HUES64 (cell line): ENCODE results near the gene CEP85L.

Experiments used
- H3K27ac ChIP-seq: 2 replicates; pipeline ENCODE4 v1.7.0; 2013; ENCODE audit warnings: low read depth, low read length, inconsistent platforms
- H3K27me3 ChIP-seq: 2 replicates; pipeline ENCODE4 v1.6.1; 2013; ENCODE audit warnings: mild to moderate bottlenecking, low read length; ENCODE audit not compliant: insufficient read depth
- H3K36me3 ChIP-seq: 2 replicates; pipeline ENCODE4 v1.6.1; 2013; ENCODE audit warnings: mild to moderate bottlenecking, low read length; ENCODE audit not compliant: insufficient read depth
- H3K4me1 ChIP-seq: 2 replicates; pipeline ENCODE4 v1.6.1; 2013; ENCODE audit warnings: mild to moderate bottlenecking, low read length, moderate library complexity; ENCODE audit not compliant: insufficient read depth
- H3K4me3 ChIP-seq: 2 replicates; pipeline ENCODE4 v1.5.1; 2013; ENCODE audit warnings: mild to moderate bottlenecking, low read length, moderate library complexity
- H3K9ac ChIP-seq: 2 replicates; pipeline ENCODE4 v1.6.1; 2013; ENCODE audit warnings: mild to moderate bottlenecking, low read depth, low read length
- H3K9me3 ChIP-seq: 2 replicates; pipeline ENCODE4 v1.6.1; 2013; ENCODE audit warnings: low read depth, low read length; ENCODE audit not compliant: insufficient read depth
- WGBS: fragments of 150-250, 120-280 bp; methylation state at CpG from one replicate; pipeline ENCODE4 v1.1.7; 2013; ENCODE audit warnings: missing lambda C conversion rate; 5-methylcytosine and 5-hydroxymethylcytosine counted together

CEP85L gene

DNA sequence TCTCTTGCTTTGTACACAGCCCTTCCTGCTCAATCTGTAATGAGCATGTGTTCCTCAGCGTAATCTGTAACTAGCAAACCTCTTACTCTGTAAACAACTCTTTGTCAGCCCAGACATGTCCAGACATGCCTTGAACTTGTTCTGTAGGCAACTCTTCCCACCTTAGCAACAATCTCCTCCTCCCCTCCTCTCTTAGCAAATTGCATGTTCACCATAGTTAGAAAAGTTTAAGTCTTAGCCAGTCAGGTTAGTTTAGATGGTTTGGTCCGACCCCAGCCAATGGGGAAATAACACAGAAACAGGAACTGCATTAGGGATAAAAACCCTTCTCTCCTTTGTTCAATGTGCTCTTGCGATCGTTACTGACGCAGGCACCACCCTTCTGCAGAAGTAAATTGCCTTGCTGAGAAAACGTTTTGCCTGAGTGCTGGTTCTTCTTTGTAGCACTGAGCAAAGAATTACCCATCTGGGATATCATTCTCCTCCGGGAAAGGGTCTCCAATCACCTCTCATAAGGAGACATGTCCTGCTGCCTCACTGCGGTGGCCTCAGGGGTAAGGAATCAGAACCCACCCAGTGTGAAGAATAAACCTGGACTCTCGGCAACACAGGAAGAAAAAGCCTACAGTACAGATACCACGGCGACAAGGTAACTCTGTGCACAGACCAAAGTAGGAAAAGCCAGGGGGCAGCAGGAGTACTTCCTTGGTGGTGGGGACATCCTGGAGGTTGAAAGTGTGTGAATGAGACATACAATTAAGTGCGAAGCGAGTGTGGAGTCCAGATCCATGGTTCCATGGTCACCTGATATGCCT is 77.1 kb downstream of the CEP85L start:
- Histone ChIP-seq H3K9me3 (peaks cover 63% of the 10 kb centered on the region), H3K9ac (no peak overlapping the region), H3K36me3 (peaks cover 10% of the 10 kb centered on the region), H3K27ac (no peak overlapping the region), H3K27me3 (no peaks in the 10 kb centered on the region), H3K4me3 (no peak overlapping the region), H3K4me1 (no peaks in the 10 kb centered on the region)
- WGBS: 96% methylated on average over 13 of the region's 13 CpGs

DNA sequence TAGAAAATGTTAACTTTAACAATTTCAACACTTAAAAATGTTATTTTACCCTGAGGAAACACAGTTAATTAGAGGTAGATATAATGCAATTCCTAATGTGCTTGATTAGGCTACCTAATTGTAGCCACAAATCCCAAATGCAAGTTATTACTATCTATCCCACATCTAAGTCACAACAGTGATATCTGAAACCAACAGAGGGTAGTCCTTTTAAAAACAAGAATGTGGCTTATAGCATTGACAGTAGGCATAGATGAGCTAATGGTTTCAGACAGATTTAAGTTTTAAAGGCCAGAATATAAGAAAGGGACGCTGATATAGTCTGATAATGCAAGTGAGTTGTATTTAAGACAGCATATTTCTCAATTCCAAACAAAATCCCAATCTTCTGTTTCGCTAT is 80.3 kb downstream of the CEP85L start:
- H3K4me3 ChIP-seq: no peak overlapping the region
- H3K4me1 ChIP-seq: no peaks in the 10 kb centered on the region; the same call in 1 of the 2 replicates
- peaks cover 10% of the 10 kb centered on the region for H3K36me3 ChIP-seq
- H3K9ac ChIP-seq: no peak overlapping the region
- H3K27ac ChIP-seq: no peak overlapping the region
- no peaks in the 10 kb centered on the region for H3K27me3 ChIP-seq
- peaks cover 33% of the 10 kb centered on the region for H3K9me3 ChIP-seq
- 89% methylated on average over 1 of the region's 2 CpGs for WGBS

DNA sequence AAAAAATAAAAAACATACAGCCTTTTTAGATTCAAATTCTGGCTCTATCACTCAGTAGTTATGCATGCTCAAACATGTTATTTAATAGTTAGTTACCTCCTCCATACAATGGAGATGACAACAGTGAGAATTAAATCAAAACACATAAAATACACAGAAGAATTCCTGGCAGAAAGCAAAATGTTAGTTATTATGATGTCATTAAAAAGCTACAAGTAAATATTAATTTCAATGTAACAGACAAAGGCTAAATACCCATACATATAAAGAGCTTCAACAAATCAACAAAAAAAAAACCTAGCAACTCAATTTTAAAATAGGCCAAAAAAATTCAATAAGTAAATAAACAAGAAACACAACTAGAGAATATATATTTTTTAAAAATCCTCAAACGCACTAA is 81.9 kb downstream of the CEP85L start:
- no peak overlapping the region for H3K4me3 ChIP-seq
- H3K9me3 ChIP-seq: peaks cover 17% of the 10 kb centered on the region
- H3K9ac ChIP-seq: no peak overlapping the region
- 0 out of 2 replicates have a peak, but pooled peaks cover 7% of the 10 kb centered on the region for H3K36me3 ChIP-seq
- peaks cover 4% of the 10 kb centered on the region; the same call in 1 of the 2 replicates for H3K4me1 ChIP-seq
- no CpG with 5 or more reads among the region's 1 CpG for WGBS
- no peaks in the 10 kb centered on the region for H3K27me3 ChIP-seq
- no peak overlapping the region for H3K27ac ChIP-seq

DNA sequence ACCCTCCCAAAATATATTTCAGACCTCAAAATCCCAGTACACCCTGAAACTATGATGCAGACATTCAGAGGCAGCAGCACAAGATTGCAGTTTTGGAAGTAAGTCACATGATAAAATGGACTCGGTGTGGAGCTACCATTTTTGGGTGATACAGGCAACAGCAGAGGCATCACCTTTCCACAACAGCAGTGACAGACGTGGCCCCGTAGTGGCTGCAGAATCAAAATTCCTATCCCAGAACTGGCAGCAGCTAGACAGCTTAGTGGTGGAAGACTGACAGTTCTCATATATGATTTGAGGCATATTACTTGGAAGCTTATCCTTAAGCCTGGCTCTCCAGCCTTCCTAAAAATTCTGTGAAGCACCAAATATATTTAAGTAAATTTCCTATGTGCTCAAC is 83.4 kb downstream of the CEP85L start:
- Histone ChIP-seq H3K4me1 (peaks cover 4% of the 10 kb centered on the region; the same call in 1 of the 2 replicates), H3K36me3 (no peaks in the 10 kb centered on the region), H3K27ac (no peak overlapping the region), H3K27me3 (no peaks in the 10 kb centered on the region), H3K4me3 (no peak overlapping the region), H3K9me3 (peaks cover 1% of the 10 kb centered on the region), H3K9ac (no peak overlapping the region)
- 88% methylated on average over 3 of the region's 3 CpGs for WGBS

DNA sequence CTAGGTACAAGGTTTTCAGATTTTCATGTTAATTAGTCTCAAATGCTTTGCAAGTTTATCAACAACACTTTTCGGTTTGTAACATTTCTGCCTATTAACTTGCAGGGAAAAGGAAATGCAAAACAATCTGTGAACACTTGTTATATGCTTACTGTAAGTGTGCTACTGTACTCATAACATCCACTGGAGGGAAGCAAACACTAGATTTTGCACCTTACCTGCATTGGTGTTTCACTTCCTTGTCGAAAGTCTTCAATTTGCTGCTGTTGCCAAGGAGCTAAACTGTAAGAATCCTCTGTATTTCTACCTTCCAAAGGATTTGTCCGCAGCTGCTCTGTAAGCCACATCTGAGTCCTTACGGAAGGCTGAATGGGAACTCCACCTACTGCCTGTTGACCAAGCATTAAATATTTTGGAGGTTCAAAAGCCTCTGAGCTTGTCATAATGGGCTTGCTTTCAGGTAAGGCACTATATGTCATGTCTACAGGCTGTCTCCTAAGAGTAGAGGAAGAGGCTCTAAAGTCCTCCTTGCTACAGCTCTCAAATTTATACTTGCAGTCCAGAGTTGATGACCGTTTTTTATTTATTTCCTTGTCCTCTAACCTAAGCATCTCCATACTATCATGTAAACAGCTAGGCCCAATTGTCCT is 86.0 kb downstream of the CEP85L start:
- Histone ChIP-seq H3K4me1 (peaks cover 4% of the 10 kb centered on the region; the same call in 1 of the 2 replicates), H3K9me3 (no peaks in the 10 kb centered on the region), H3K9ac (no peak overlapping the region), H3K27me3 (no peaks in the 10 kb centered on the region), H3K36me3 (no peaks in the 10 kb centered on the region), H3K4me3 (no peak overlapping the region), H3K27ac (no peak overlapping the region)
- WGBS: 77% methylated on average over 5 of the region's 5 CpGs

DNA sequence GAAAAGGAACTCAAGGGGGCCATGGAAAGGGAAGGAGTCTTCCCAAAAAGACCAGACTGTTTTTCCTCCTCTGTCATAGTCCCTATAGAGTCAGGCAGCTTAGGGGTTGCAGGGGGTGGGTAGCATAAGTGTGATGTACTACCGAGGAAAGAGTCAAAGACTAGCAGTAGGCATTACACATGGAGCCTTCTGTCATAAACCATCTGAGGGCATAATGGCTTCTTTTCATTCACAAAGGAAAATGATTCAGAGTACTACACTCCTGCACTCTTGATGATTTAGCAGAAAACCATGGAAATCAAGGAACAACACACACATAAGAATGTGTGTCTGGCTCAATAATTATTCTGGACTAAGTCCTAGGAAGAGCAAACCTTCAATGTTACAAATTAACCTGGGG is 88.4 kb downstream of the CEP85L start:
- Histone ChIP-seq H3K9ac (no peak overlapping the region), H3K4me3 (no peak overlapping the region), H3K27ac (no peak overlapping the region), H3K4me1 (peaks cover 4% of the 10 kb centered on the region; the same call in 1 of the 2 replicates), H3K27me3 (no peaks in the 10 kb centered on the region), H3K36me3 (no peaks in the 10 kb centered on the region), H3K9me3 (no peaks in the 10 kb centered on the region)
- WGBS: 100% methylated on average over 1 of the region's 1 CpG

DNA sequence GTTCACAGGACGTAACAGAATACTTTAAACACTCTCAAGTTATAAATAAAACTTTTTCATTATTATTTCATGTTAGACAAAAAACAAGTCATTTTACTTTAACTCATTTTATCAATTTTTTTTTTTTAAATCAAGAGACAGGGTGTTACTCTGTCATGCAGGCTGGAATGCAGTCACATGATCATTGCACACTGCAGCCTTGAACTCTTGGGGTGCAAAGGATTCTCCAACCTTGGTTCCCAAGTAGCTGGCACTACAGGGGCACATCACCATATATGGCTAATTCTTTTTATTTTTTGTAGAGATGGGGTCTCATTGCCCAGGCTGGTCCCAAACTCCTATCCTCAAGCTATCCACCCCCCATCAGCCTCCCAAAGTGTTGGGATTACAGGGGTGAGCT is 89.1 kb downstream of the CEP85L start:
- Histone ChIP-seq H3K27ac (no peak overlapping the region), H3K36me3 (no peaks in the 10 kb centered on the region), H3K9me3 (no peaks in the 10 kb centered on the region), H3K9ac (no peak overlapping the region), H3K27me3 (no peaks in the 10 kb centered on the region), H3K4me1 (peaks cover 4% of the 10 kb centered on the region; the same call in 1 of the 2 replicates), H3K4me3 (no peak overlapping the region)
- WGBS: 100% methylated on average over 1 of the region's 1 CpG

DNA sequence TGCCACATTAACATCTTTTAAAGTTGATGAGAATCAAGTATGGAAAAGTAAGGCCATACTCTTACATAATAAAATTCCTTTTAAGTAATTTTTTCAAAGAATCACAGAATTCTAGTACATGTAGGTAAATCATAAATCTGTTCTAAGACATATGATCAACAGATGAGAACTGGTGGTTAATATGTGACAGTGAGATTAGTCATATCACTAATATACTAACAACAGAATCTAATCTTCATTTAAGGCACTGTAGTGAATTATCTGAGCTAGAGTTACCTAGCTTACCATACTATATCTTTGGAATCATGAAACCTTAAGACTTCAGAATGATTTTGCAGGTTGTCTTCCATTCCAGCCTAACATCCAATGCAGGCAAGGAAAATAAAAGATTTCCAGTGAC is 91.7 kb downstream of the CEP85L start:
- Histone ChIP-seq H3K36me3 (no peaks in the 10 kb centered on the region), H3K9me3 (no peaks in the 10 kb centered on the region), H3K9ac (no peak overlapping the region), H3K4me3 (no peak overlapping the region), H3K4me1 (no peaks in the 10 kb centered on the region), H3K27me3 (no peaks in the 10 kb centered on the region), H3K27ac (no peak overlapping the region)

DNA sequence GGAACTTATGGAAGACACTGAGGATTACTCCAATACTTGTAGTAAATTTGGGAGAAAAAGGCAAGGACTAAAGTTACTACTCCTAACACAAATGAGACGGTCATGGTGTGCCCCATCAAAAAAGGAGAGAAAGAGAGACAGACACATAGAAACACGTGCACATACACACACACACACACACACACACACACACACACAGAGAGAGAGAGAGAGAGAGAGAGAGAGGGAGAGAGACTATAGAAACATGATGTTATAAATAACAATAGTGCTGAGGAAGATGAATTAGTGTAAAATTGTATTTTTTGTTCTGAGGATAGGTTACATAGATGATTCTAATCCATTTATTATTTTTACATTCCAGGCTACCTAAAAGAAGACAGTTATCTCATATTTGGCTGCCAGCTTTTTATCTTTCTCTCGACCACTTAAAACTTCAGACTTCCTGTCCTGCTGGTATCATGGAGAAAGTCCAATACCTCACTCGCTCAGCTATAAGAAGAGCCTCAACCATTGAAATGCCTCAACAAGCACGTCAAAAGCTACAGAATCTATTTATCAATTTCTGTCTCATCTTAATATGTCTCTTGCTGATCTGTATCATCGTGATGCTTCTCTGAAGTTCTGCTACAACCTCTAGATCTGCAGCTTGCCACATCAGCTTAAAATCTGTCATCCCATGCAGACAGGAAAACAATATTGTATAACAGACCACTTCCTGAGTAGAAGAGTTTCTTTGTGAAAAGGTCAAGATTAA is 92.8 kb downstream of the CEP85L start:
- Histone ChIP-seq H3K4me3 (no peak overlapping the region), H3K9ac (no peak overlapping the region), H3K27ac (no peak overlapping the region), H3K36me3 (no peaks in the 10 kb centered on the region), H3K4me1 (no peaks in the 10 kb centered on the region), H3K9me3 (no peaks in the 10 kb centered on the region), H3K27me3 (no peaks in the 10 kb centered on the region)
- 93% methylated on average over 4 of the region's 6 CpGs for WGBS

DNA sequence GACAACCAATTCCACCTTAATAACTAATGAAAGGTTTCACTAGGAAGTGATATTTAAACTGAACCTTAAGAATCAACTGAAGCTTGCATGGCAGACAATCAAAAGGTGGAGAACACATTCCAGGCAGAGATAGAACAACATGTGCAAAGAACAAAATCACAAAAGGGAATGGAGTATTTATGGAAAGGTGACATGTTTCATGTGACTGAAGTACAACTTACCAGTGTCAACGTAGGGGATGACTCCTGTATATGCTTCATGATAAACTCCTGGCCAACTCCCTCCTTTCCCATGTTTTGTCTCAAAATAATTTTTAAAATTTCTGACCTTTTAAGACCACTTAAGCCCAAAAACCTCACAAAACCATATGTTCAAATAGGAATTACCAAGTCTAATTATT is 96.7 kb downstream of the CEP85L start:
- H3K27me3 ChIP-seq: no peaks in the 10 kb centered on the region
- H3K9me3 ChIP-seq: no peaks in the 10 kb centered on the region
- no peaks in the 10 kb centered on the region for H3K4me1 ChIP-seq
- WGBS: 42% methylated on average over 1 of the region's 1 CpG
- H3K4me3 ChIP-seq: no peak overlapping the region
- no peaks in the 10 kb centered on the region for H3K36me3 ChIP-seq
- H3K27ac ChIP-seq: no peak overlapping the region
- H3K9ac ChIP-seq: no peak overlapping the region

DNA sequence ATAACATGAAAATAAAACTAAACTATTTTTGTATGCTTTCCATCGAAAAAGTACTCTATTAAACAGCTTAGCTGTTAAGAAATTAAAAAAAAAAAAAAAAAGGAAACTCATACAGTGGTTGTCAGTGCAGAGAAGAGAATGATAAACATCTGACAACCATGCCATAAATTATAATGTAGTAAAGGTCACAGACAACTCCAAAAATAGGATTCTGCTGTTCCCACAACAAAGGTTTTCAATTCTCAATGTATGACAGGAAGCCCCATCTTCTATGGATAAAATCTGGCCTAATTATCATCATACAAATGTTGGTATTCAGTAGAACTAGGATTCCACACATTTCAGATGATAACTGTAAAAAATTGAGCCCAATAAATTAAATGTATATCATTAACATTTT is 98.3 kb downstream of the CEP85L start:
- no peaks in the 10 kb centered on the region for H3K4me1 ChIP-seq
- H3K4me3 ChIP-seq: no peak overlapping the region
- no peaks in the 10 kb centered on the region for H3K27me3 ChIP-seq
- H3K9ac ChIP-seq: no peak overlapping the region
- no peak overlapping the region for H3K27ac ChIP-seq
- no CpG with 5 or more reads among the region's 1 CpG for whole genome bisulfite sequencing
- no peaks in the 10 kb centered on the region for H3K9me3 ChIP-seq
- no peaks in the 10 kb centered on the region for H3K36me3 ChIP-seq
